Activated T-cell treated with anti-CD3 and anti-CD28 coated beads, Interleukin-2, amount 50 U/mL, for 1 hour (primary cell): Measurements from ENCODE around the gene MIOS.
"Not testable (repeated sequence)": the region's sequence is repeated elsewhere in the genome, so short reads cannot be mapped to it uniquely, and the experiment has no call there.

Experiments used
- DNase-seq: peaks from one replicate; pipeline ENCODE4 v3.0.0-alpha.2; 2020

Gene MIOS

GRCh38 chr7:7554649-7555575 is 11.8 kb upstream of the MIOS start:
- DNase-seq, result no peak

- DNase-seq, result no peak
Observed at GRCh38 chr7:7556852-7557251, 9.8 kb upstream of the MIOS start.

- no peak for DNase-seq
Observed at GRCh38 chr7:7557252-7557651, 9.4 kb upstream of the MIOS start.

GRCh38 chr7:7561591-7561990 is 5.1 kb upstream of the MIOS start:
- not testable (repeated sequence) for DNase-seq

GRCh38 chr7:7562736-7563135 is 3.9 kb upstream of the MIOS start:
- DNase-seq, result no peak

- no peak for DNase-seq
Observed at GRCh38 chr7:7563269-7563668, 3.4 kb upstream of the MIOS start.

- DNase-seq, result no peak
Observed at GRCh38 chr7:7563813-7564212, 2.9 kb upstream of the MIOS start.

- no peak for DNase-seq
Observed at GRCh38 chr7:7564323-7564780, 2.3 kb upstream of the MIOS start.

GRCh38 chr7:7565018-7565680 is 1.5 kb upstream of the MIOS start:
- no peak for DNase-seq

- DNase-seq, result no peak
Observed at GRCh38 chr7:7565746-7566650, 686 bp upstream of the MIOS start.

- DNase-seq, result no peak
Observed at GRCh38 chr7:7567898-7568531, 1.3 kb downstream of the MIOS start.

- DNase-seq, result no peak
Observed at GRCh38 chr7:7568553-7568952, 1.9 kb downstream of the MIOS start.

- no peak for DNase-seq
Observed at GRCh38 chr7:7569081-7569527, 2.4 kb downstream of the MIOS start.

- no peak for DNase-seq
Observed at GRCh38 chr7:7569615-7570014, 2.9 kb downstream of the MIOS start.

GRCh38 chr7:7570584-7570983 is 3.9 kb downstream of the MIOS start:
- DNase-seq, result no peak

GRCh38 chr7:7573701-7574100 is 7.0 kb downstream of the MIOS start:
- DNase-seq, result no peak

GRCh38 chr7:7576344-7576743 is 9.7 kb downstream of the MIOS start:
- DNase-seq, result no peak

GRCh38 chr7:7577888-7578287 is 11.2 kb downstream of the MIOS start:
- DNase-seq, result no peak

GRCh38 chr7:7579638-7580037 is 13.0 kb downstream of the MIOS start:
- DNase-seq, result no peak

GRCh38 chr7:7581531-7582179 is 15.0 kb downstream of the MIOS start:
- DNase-seq, result no peak

GRCh38 chr7:7582596-7582995 is 15.9 kb downstream of the MIOS start:
- no peak for DNase-seq

- DNase-seq, result no peak
Observed at GRCh38 chr7:7583731-7584130, 17.0 kb downstream of the MIOS start.
